Left cardiac atrium (tissue), 4 donors: ENCODE results near the gene WTIP. TPM values are rescaled to one million over a fixed set of nuclear protein-coding genes. Genes with fewer than 3 reads are reported as not detected.
"Not testable (repeated sequence)": the region's sequence is repeated elsewhere in the genome, so short reads cannot be mapped to it uniquely, and the experiment has no call there.

Experiments used
- ATAC-seq, 2 donors: fragments of 200-7000 bp; cut with Tn5 transposase; one replicate each; pipeline ENCODE4 v1.9.1; 2020; ENCODE audit warnings: mild to moderate bottlenecking in 2 of 2, moderate library complexity in 2 of 2
- DNase-seq: peaks from one replicate; pipeline ENCODE4 v3.0.0-alpha.2; 2020
- intact Hi-C, 2 donors: fragments of 100-400 bp; cut with DNase I; formaldehyde crosslinking; loops; one replicate each; pipeline versions ENCODE4 v1.14.1 to v1.15.1; 2022 to 2023
- total RNA-seq, 2 donors: library from RNA; stranded (reverse); fragmentation: NEBNext Ultra II Directional; extraction: Animal tissue kit (Norgen Biotek cat#: 25700); gene quantifications; one replicate each; pipeline ENCODE4 v1.2.1, GENCODE V29; 2021
- donor health status: DM: no; HTN: yes; CAD: no.
- donor health status: DM: no; HTN: yes; CAD: no; lungs with severe emphysema.
- donor health status: DM: yes; HTN: yes; CAD: no.
- donor health status: Dilated cardiomyopathy.

WTIP gene
- total RNA-seq, 2 donors from 2014 or later, result 16.9 to 19.2 TPM

GRCh38 chr19:34499155-34499834 is 17.7 kb downstream of the WTIP start:
- no peak for ATAC-seq
- intact Hi-C loops, result loop anchor here in 1 of 2 donors (5.0 kb wide), 1 partner anchor 213 kb away; no protein-coding TSS in a partner anchor

GRCh38 chr19:34500656-34501120 is 19.1 kb downstream of the WTIP start:
- DNase-seq, result no peak
- intact Hi-C loops, result loop anchor here in 1 of 2 donors (1.0 kb wide), 1 partner anchor 212 kb away; no protein-coding TSS in a partner anchor
- ATAC-seq, result no peak

More at GRCh38 chr19:34499155-34499834, 17.7 kb downstream of the WTIP start:
- DNase-seq, result no peak

GRCh38 chr19:34501339-34502320 is 20.1 kb downstream of the WTIP start:
- ATAC-seq (peak; percentile 80 to 86), DNase-seq (peak; percentile 92)
- intact Hi-C loops, result loop anchor here in 1 of 2 donors (1.0 kb wide), 1 partner anchor 211 kb away; no protein-coding TSS in a partner anchor

- intact Hi-C loops, result no loop called here
- ATAC-seq (peak in 1 of 2 donors; percentile 34), DNase-seq (no peak)
Observed at GRCh38 chr19:34502582-34503411, 21.2 kb downstream of the WTIP start.

GRCh38 chr19:34503531-34504272 is 22.1 kb downstream of the WTIP start:
- DNase-seq (no peak), ATAC-seq (peak in 1 of 2 donors; percentile 33)
- intact Hi-C loops, result no loop called here

- ATAC-seq, result no peak
- no peak for DNase-seq
- intact Hi-C loops, result no loop called here
Observed at GRCh38 chr19:34504273-34504808, 22.8 kb downstream of the WTIP start.

GRCh38 chr19:34504809-34505291 is 23.3 kb downstream of the WTIP start:
- intact Hi-C loops, result no loop called here
- ATAC-seq (no peak), DNase-seq (no peak)

GRCh38 chr19:34505321-34506025 is 23.9 kb downstream of the WTIP start:
- ATAC-seq (no peak), DNase-seq (no peak)
- intact Hi-C loops, result no loop called here

GRCh38 chr19:34506026-34506370 is 24.4 kb downstream of the WTIP start:
- ATAC-seq (no peak), DNase-seq (no peak)
- intact Hi-C loops, result no loop called here

- DNase-seq (no peak), ATAC-seq (no peak)
- intact Hi-C loops, result no loop called here
Observed at GRCh38 chr19:34507414-34508067, 26.0 kb downstream of the WTIP start.

- DNase-seq (no peak), ATAC-seq (peak in 1 of 2 donors; percentile 8)
- intact Hi-C loops, result no loop called here
Observed at GRCh38 chr19:34508540-34508939, 27.0 kb downstream of the WTIP start.

GRCh38 chr19:34510904-34511303 is 29.3 kb downstream of the WTIP start:
- intact Hi-C loops, DNase-seq, ATAC-seq: not testable (repeated sequence)

- ATAC-seq (peak in 1 of 2 donors; percentile 19), DNase-seq (no peak)
- intact Hi-C loops, result no loop called here
Observed at GRCh38 chr19:34512254-34512822, 30.8 kb downstream of the WTIP start.

- ATAC-seq (no peak), DNase-seq (no peak)
- intact Hi-C loops, result no loop called here
Observed at GRCh38 chr19:34513767-34514166, 32.2 kb downstream of the WTIP start.

GRCh38 chr19:34519602-34520001 is 38.0 kb downstream of the WTIP start:
- intact Hi-C loops, result no loop called here
- DNase-seq (no peak), ATAC-seq (no peak)

- ATAC-seq (no peak), DNase-seq (no peak)
- intact Hi-C loops, result no loop called here
Observed at GRCh38 chr19:34523408-34523807, 41.9 kb downstream of the WTIP start.
